GM12873 (cell line): Measurements from ENCODE around the gene PPP1CB.

Experiments used
- TF ChIP-seq, protein P1 (sequence below): IDR thresholded peaks from 2 replicates; pipeline ENCODE4 v1.5.1; 2012; ENCODE audit warnings: low read depth, mild to moderate bottlenecking, moderate library complexity, low read length, control low read depth; ENCODE audit not compliant: insufficient read depth; ENCODE audit errors: missing control alignments

The PPP1CB gene

GRCh38 chr2:28751252-28751955 lies at the start of gene PPP1CB:
PPP1CB (plus strand) TSS chr2:28751830; CDS start chr2:28752125, 295 bp downstream.
- TF ChIP-seq, protein P1, sequence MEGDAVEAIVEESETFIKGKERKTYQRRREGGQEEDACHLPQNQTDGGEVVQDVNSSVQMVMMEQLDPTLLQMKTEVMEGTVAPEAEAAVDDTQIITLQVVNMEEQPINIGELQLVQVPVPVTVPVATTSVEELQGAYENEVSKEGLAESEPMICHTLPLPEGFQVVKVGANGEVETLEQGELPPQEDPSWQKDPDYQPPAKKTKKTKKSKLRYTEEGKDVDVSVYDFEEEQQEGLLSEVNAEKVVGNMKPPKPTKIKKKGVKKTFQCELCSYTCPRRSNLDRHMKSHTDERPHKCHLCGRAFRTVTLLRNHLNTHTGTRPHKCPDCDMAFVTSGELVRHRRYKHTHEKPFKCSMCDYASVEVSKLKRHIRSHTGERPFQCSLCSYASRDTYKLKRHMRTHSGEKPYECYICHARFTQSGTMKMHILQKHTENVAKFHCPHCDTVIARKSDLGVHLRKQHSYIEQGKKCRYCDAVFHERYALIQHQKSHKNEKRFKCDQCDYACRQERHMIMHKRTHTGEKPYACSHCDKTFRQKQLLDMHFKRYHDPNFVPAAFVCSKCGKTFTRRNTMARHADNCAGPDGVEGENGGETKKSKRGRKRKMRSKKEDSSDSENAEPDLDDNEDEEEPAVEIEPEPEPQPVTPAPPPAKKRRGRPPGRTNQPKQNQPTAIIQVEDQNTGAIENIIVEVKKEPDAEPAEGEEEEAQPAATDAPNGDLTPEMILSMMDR = peak; percentile 31

DNA sequence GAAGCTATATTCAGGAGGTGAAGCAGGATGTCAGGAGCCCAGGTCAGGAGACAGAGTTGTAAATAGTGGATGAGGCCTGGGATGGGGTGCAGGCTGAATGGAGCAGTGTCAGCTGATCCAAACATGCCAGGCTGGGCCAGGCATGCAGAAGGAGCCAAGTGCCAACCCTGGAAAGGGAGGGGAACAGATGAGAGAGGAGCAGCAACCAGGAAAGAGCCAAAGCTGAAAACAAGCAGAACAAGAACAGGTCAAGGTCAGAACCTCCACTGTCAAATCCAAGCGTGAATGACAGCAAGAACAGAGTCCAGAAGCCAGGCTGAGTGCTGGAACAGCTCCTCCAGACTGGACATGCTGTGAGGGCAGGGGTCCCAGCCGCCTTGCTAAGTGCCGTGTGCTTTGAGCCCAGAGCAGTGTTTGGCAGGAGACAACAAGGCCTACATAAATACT lies 49.2 kb upstream of the PPP1CB start:
- TF ChIP-seq, protein P1 = no peak

DNA sequence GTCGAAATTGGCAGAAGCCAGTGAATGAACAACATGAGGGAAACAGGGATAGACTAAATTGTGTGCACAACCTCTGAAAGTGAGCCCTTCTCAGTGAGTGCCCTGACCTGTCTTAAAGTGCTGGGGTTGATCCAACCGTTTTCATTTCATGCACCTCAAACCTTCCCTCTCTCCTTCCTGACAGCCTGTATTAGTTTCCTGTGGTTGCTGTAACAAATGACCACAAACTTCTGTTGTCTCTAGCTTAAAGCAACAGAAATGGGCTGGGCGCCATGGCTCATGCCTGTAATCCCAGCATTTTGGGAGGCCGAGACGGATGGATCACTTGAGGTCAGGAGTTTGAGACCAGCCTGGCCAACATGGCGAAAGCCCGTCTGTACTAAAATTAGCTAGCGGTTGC lies 48.8 kb upstream of the PPP1CB start:
- TF ChIP-seq, protein P1 = no peak

- TF ChIP-seq, protein P1 = no peak
These were observed 47.0 kb upstream of the PPP1CB start for GRCh38 chr2:28704621-28705020.

- TF ChIP-seq, protein P1 = no peak
These were observed 45.7 kb upstream of the PPP1CB start for GRCh38 chr2:28705751-28706440.

- TF ChIP-seq, protein P1 = no peak
These were observed 44.0 kb upstream of the PPP1CB start for GRCh38 chr2:28707592-28707991.

DNA sequence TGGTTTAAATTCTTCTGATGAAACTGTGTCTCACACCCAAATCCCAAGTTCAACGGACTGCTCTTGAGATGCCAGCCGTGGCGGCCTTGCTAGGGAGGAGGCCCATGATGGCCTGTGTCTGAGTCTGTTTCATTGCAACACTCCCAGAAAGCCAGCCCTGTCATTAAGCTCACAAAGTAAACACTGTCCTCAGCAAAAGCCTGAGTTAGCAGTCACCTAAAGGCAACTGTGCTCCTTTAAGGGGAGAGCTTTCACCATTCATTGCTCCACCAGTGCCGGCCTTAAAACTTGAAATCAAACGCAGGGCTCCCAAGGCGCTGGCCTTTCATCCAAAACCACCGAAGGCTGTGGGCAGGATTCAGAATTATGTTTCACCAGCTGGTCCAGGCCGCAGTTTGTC lies 42.5 kb upstream of the PPP1CB start:
- TF ChIP-seq, protein P1 = no peak
